K562 (cell line): ENCODE data around the gene C8A.

Experiments
- CHCHD3 ChIP-seq: fragments of 250-450 bp; sonication (Bioruptor Pico); IDR thresholded peaks from 2 replicates; pipeline ENCODE4 v2.1.2; 2022; ENCODE audit warnings: mild to moderate bottlenecking
- CHD1 ChIP-seq: fragments of 200-600 bp; sonication (generic); IDR thresholded peaks from one replicate; pipeline ENCODE4 v1.6.1; 2012; ENCODE audit warnings: mild to moderate bottlenecking, moderate library complexity, low read length, inconsistent platforms
- KDM5B ChIP-seq: fragments of 200-600 bp; sonication (generic); IDR thresholded peaks from 2 replicates; pipeline ENCODE4 v1.6.1; 2012; ENCODE audit warnings: low read depth, mild to moderate bottlenecking, moderate library complexity, low read length, control low read depth, inconsistent platforms; ENCODE audit not compliant: insufficient replicate concordance
- KLF10 ChIP-seq: fragments of 250-450 bp; sonication (Bioruptor Pico); IDR thresholded peaks from 2 replicates; pipeline ENCODE4 v1.6.1; 2021; ENCODE audit warnings: matching md5 sums
- POLR2A ChIP-seq: fragments of 450-650 bp; conservative IDR thresholded peaks from 2 replicates; pipeline ENCODE4 v1.6.1; 2016
- RBFOX2 ChIP-seq: fragments of 200-400 bp; formaldehyde crosslinking; IDR thresholded peaks from 2 replicates; pipeline ENCODE4 v1.6.1; 2017; ENCODE audit warnings: low read depth, mild to moderate bottlenecking, low read length, moderate library complexity
- TAF1 ChIP-seq: IDR thresholded peaks from 2 replicates; pipeline ENCODE4 v1.6.1; 2011; ENCODE audit warnings: mild to moderate bottlenecking, low read length, moderate library complexity; ENCODE audit not compliant: insufficient read depth, control insufficient read depth, severe bottlenecking; ENCODE audit errors: extremely low read depth
- TGIF2 ChIP-seq: sonication (generic); formaldehyde crosslinking; IDR thresholded peaks from 2 replicates; pipeline ENCODE4 v1.8.1; 2022; ENCODE audit warnings: mild to moderate bottlenecking, missing genetic modification reagents, moderate library complexity
- ZNF24 ChIP-seq: fragments of 450-650 bp; IDR thresholded peaks from 2 replicates; pipeline ENCODE4 v1.6.1; 2016
- TF ChIP-seq, protein P1 (sequence below): IDR thresholded peaks from 2 replicates; pipeline ENCODE4 v1.6.1; 2016; ENCODE audit warnings: missing genetic modification characterization, missing compliant biosample characterization
- TF ChIP-seq, protein P2 (sequence below), 3 experiments: IDR thresholded peaks in 2 of 3; conservative IDR thresholded peaks in 1 of 3; 2 replicates each; pipeline ENCODE4 v1.5.1; 2011 to 2012; ENCODE audit warnings: low read length in 3 of 3, mild to moderate bottlenecking in 3 of 3, control low read depth in 2 of 3, improper control_type of control experiment in 1 of 3, inconsistent platforms in 1 of 3, low read depth in 1 of 3, mixed read lengths in 1 of 3, moderate library complexity in 1 of 3; ENCODE audit not compliant: insufficient read depth in 2 of 3
- TF ChIP-seq, protein P3 (sequence below): IDR thresholded peaks from 2 replicates; pipeline ENCODE4 v1.6.1; 2012; ENCODE audit warnings: low read depth, low read length, improper control_type of control experiment, borderline replicate concordance
- TF ChIP-seq, protein P4 (sequence below), 2 experiments: fragments of 450-650 bp; IDR thresholded peaks; 2 replicates each; pipeline ENCODE4 v1.6.1; 2016; ENCODE audit warnings: mild to moderate bottlenecking in 2 of 2, borderline replicate concordance in 1 of 2, low read depth in 1 of 2, moderate library complexity in 1 of 2

DNA sequence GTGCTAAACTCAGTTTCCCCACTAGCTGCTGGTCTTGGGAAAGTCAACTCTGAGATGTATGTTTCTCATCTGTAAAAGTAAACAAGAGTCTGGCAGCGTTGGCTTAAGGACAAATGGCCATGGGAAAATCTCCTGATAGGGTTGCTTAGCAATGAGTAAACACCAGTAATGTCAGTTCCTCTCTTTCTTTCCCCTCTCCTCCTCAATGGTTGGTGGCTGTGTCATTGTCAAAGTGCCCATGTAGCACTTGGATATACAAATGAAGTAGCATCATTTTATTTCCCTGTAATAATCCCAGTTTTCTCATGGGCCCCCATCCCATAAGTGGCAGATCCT, 33.2 kb upstream of the C8A start:
- TF ChIP-seq CHD1 (no peak), KLF10 (CRISPR knock-in tag) (no peak), ZNF24 (no peak), KDM5B (no peak), TAF1 (no peak), RBFOX2 (no peak), CHCHD3 (CRISPR knock-in tag) (no peak), TGIF2 (CRISPR knock-in tag) (no peak), POLR2A (no peak)
- TF ChIP-seq, protein P1, sequence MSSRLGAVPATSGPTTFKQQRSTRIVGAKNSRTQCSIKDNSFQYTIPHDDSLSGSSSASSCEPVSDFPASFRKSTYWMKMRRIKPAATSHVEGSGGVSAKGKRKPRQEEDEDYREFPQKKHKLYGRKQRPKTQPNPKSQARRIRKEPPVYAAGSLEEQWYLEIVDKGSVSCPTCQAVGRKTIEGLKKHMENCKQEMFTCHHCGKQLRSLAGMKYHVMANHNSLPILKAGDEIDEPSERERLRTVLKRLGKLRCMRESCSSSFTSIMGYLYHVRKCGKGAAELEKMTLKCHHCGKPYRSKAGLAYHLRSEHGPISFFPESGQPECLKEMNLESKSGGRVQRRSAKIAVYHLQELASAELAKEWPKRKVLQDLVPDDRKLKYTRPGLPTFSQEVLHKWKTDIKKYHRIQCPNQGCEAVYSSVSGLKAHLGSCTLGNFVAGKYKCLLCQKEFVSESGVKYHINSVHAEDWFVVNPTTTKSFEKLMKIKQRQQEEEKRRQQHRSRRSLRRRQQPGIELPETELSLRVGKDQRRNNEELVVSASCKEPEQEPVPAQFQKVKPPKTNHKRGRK (tag) = no peak
- TF ChIP-seq, protein P2, sequence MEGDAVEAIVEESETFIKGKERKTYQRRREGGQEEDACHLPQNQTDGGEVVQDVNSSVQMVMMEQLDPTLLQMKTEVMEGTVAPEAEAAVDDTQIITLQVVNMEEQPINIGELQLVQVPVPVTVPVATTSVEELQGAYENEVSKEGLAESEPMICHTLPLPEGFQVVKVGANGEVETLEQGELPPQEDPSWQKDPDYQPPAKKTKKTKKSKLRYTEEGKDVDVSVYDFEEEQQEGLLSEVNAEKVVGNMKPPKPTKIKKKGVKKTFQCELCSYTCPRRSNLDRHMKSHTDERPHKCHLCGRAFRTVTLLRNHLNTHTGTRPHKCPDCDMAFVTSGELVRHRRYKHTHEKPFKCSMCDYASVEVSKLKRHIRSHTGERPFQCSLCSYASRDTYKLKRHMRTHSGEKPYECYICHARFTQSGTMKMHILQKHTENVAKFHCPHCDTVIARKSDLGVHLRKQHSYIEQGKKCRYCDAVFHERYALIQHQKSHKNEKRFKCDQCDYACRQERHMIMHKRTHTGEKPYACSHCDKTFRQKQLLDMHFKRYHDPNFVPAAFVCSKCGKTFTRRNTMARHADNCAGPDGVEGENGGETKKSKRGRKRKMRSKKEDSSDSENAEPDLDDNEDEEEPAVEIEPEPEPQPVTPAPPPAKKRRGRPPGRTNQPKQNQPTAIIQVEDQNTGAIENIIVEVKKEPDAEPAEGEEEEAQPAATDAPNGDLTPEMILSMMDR (IDR thresholded peaks at IDR 0.05 in 2 of 3, conservative IDR thresholded peaks at IDR 0.05 in 1 of 3; ENCODE audit: insufficient read depth in 2 of 3, low read depth in 1 of 3, low read length in 3 of 3) = no peak
- TF ChIP-seq, protein P3, sequence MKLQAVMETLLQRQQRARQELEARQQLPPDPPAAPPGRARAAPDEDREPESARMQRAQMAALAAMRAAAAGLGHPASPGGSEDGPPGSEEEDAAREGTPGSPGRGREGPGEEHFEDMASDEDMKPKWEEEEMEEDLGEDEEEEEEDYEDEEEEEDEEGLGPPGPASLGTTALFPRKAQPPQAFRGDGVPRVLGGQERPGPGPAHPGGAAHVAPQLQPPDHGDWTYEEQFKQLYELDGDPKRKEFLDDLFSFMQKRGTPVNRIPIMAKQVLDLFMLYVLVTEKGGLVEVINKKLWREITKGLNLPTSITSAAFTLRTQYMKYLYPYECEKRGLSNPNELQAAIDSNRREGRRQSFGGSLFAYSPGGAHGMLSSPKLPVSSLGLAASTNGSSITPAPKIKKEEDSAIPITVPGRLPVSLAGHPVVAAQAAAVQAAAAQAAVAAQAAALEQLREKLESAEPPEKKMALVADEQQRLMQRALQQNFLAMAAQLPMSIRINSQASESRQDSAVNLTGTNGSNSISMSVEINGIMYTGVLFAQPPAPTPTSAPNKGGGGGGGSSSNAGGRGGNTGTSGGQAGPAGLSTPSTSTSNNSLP = no peak
- TF ChIP-seq, protein P4, sequence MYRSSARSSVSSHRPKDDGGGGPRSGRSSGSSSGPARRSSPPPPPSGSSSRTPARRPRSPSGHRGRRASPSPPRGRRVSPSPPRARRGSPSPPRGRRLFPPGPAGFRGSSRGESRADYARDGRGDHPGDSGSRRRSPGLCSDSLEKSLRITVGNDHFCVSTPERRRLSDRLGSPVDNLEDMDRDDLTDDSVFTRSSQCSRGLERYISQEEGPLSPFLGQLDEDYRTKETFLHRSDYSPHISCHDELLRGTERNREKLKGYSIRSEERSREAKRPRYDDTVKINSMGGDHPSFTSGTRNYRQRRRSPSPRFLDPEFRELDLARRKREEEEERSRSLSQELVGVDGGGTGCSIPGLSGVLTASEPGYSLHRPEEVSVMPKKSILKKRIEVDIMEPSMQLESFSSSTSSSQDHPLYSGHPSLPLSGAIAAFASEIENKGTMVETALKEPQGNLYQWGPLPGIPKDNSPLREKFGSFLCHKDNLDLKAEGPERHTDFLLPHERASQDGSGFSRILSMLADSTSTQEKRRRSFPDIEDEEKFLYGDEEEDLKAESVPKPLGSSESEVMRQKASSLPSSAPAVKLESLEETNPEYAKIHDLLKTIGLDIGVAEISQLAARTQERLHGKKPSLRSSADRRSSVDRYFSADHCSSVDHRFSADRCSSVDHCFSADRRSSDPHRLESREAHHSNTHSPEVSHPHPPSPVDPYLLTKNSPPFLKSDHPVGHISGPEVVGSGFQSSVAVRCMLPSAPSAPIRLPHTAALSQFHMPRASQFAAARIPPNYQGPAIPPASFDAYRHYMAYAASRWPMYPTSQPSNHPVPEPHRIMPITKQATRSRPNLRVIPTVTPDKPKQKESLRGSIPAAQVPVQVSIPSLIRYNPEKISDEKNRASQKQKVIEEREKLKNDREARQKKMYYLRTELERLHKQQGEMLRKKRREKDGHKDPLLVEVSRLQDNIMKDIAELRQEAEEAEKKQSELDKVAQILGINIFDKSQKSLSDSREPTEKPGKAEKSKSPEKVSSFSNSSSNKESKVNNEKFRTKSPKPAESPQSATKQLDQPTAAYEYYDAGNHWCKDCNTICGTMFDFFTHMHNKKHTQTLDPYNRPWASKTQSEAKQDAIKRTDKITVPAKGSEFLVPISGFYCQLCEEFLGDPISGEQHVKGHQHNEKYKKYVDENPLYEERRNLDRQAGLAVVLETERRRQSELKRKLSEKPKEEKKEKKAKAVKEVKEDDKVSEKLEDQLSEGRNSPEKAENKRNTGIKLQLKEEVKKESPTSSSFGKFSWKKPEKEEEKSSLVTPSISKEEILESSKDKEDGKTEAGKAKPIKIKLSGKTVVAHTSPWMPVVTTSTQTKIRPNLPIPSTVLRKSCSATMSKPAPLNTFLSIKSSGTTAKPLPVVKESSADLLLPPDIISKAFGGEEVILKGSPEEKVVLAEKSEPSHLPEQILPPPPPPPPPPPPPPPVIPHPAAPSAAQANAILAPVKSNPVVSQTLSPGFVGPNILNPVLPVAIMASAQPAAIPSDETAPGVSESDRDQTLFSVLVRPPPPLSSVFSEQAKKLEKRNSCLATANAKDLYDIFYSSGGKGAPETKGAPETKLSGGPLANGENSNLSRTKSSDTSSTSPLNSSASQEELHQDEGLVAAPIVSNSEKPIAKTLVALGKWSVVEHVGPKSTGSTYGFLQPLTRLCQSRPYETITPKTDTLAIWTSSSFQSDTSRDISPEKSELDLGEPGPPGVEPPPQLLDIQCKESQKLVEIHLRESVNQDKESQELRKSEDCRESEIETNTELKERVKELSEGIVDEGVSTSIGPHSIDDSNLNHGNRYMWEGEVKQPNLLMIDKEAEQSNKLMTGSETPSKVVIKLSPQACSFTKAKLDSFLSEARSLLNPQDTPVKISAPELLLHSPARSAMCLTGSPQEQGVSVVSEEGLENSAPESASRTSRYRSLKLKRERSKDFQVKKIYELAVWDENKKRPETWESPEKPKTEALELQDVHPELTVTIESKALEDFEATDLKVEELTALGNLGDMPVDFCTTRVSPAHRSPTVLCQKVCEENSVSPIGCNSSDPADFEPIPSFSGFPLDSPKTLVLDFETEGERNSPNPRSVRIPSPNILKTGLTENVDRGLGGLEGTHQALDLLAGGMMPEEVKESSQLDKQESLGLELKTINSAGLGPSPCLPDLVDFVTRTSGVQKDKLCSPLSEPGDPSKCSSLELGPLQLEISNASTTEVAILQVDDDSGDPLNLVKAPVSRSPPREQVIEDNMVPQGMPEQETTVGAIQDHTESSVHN (IDR thresholded peaks at IDR 0.05; ENCODE audit: borderline replicate concordance in 1 of 2, low read depth in 1 of 2) = no peak
